Osteoblast (primary cell): ENCODE results near the gene CNOT6L. TPM values are rescaled to one million over a fixed set of nuclear protein-coding genes. Genes with fewer than 3 reads are reported as not detected.

Experiments used
- DNase-seq: peaks from one replicate; pipeline ENCODE4 v3.0.0; 2011; ENCODE audit warnings: low spot score, mixed read lengths; ENCODE audit not compliant: insufficient read length; ENCODE audit errors: missing footprints
- H2AFZ ChIP-seq: 2 replicates; pipeline ENCODE4 v1.6.0; 2011; ENCODE audit warnings: mild to moderate bottlenecking, low read length
- H3K27ac ChIP-seq: 2 replicates; pipeline ENCODE4 v1.5.1; 2011; ENCODE audit warnings: mild to moderate bottlenecking, low read depth, low read length, moderate library complexity
- H3K27me3 ChIP-seq: 2 replicates; pipeline ENCODE4 v1.6.0; 2012; ENCODE audit warnings: mild to moderate bottlenecking, control low read depth, inconsistent platforms, low read length, moderate library complexity; ENCODE audit not compliant: insufficient read depth
- H3K36me3 ChIP-seq: 2 replicates; pipeline ENCODE4 v1.5.1; 2011; ENCODE audit warnings: mild to moderate bottlenecking, low read length, control low read depth, moderate library complexity; ENCODE audit not compliant: insufficient read depth
- H3K4me1 ChIP-seq: 2 replicates; pipeline ENCODE4 v1.5.1; 2011; ENCODE audit warnings: mild to moderate bottlenecking, low read length, control low read depth, moderate library complexity; ENCODE audit not compliant: insufficient read depth
- H3K4me2 ChIP-seq: 2 replicates; pipeline ENCODE4 v1.6.0; 2011; ENCODE audit warnings: mild to moderate bottlenecking, low read length; ENCODE audit not compliant: insufficient read depth
- H3K4me3 ChIP-seq: fragments of 200-600 bp; sonication (generic); 3 replicates; pipeline ENCODE4 v1.5.1; 2012; ENCODE audit warnings: mild to moderate bottlenecking, low read length, inconsistent platforms; ENCODE audit not compliant: insufficient read depth
- H3K79me2 ChIP-seq: 2 replicates; pipeline ENCODE4 v1.6.0; 2012; ENCODE audit warnings: mild to moderate bottlenecking, low read length, control low read depth, inconsistent platforms; ENCODE audit not compliant: insufficient read depth
- H3K9me3 ChIP-seq: 2 replicates; pipeline ENCODE4 v1.5.1; 2011; ENCODE audit warnings: low read depth, low read length, control low read depth
- H4K20me1 ChIP-seq: 2 replicates; pipeline ENCODE4 v1.6.0; 2012; ENCODE audit warnings: mild to moderate bottlenecking, low read length, control low read depth; ENCODE audit not compliant: insufficient read depth
- CTCF ChIP-seq: IDR thresholded peaks from 2 replicates; pipeline ENCODE4 v1.5.1; 2011; ENCODE audit warnings: mild to moderate bottlenecking, low read depth, low read length, moderate library complexity; ENCODE audit errors: extremely low read depth
- small RNA-seq: library from RNA; depleted of rRNA; stranded (forward); fragments of <200 nt; gene quantifications from one replicate; pipeline ENCODE3, GENCODE V24; 2012
- total RNA-seq: library from RNA; depleted of rRNA; stranded (reverse); fragments of >200 nt; gene quantifications from 2 replicates; pipeline ENCODE4 v1.2.3, GENCODE V29; 2012

The CNOT6L gene
- total RNA-seq, 1 donor: 15.2 TPM

GRCh38 chr4:77671051-77671450 is 148.1 kb downstream of the CNOT6L start:
- Histone ChIP-seq H4K20me1 (no peaks in the 10 kb centered on the region), H3K4me1 (no peaks in the 10 kb centered on the region)
- no peak for DNase-seq

GRCh38 chr4:77669946-77670590 is 149.1 kb downstream of the CNOT6L start:
- no peaks in the 10 kb centered on the region for H3K4me1 ChIP-seq
- no peak overlapping the region for H3K27ac ChIP-seq
- H4K20me1 ChIP-seq: no peaks in the 10 kb centered on the region
- H2AFZ ChIP-seq: no peak overlapping the region
- H3K79me2 ChIP-seq: no peaks in the 10 kb centered on the region
- DNase-seq: no peak
- H3K27me3 ChIP-seq: no peaks in the 10 kb centered on the region
- no peak overlapping the region for H3K4me2 ChIP-seq
- no peaks in the 10 kb centered on the region for H3K36me3 ChIP-seq
- no peak for TF ChIP-seq CTCF
- no peaks in the 10 kb centered on the region for H3K9me3 ChIP-seq
- H3K4me3 ChIP-seq: no peak overlapping the region

More at GRCh38 chr4:77671051-77671450, 148.1 kb downstream of the CNOT6L start:
- Histone ChIP-seq H2AFZ (no peak overlapping the region), H3K4me3 (no peak overlapping the region), H3K27me3 (no peaks in the 10 kb centered on the region), H3K36me3 (no peaks in the 10 kb centered on the region), H3K4me2 (no peak overlapping the region), H3K79me2 (no peaks in the 10 kb centered on the region), H3K9me3 (no peaks in the 10 kb centered on the region), H3K27ac (no peak overlapping the region)
- TF ChIP-seq CTCF: no peak

GRCh38 chr4:77665381-77666069 is 153.6 kb downstream of the CNOT6L start:
- Histone ChIP-seq H3K27ac (no peak overlapping the region), H3K4me3 (no peak overlapping the region), H3K4me2 (no peak overlapping the region), H3K27me3 (no peaks in the 10 kb centered on the region), H3K36me3 (no peaks in the 10 kb centered on the region), H3K9me3 (no peaks in the 10 kb centered on the region), H2AFZ (no peak overlapping the region), H3K4me1 (no peaks in the 10 kb centered on the region), H3K79me2 (no peaks in the 10 kb centered on the region), H4K20me1 (no peaks in the 10 kb centered on the region)
- no peak for DNase-seq
- no peak for TF ChIP-seq CTCF

Small RNAs within 50 kb of the gene (small RNA-seq; reads per million reads assigned to genes)
- gene AC112225.1 (not detected), gene RF00612 (not detected)

Other genes starting within 250 kb of the CNOT6L start
- not detected in 2 replicates for gene CXCL13, start 213.5 kb downstream of the CNOT6L start, total RNA-seq
- gene MRPL1, start 43.5 kb upstream of the CNOT6L start, total RNA-seq: 23.2 and 25.3 TPM in 2 replicates
- gene FRAS1, start 238.0 kb upstream of the CNOT6L start, total RNA-seq: 5.1 and 7.4 TPM in 2 replicates